Measurements from ENCODE around the gene PRKN.

DNA sequence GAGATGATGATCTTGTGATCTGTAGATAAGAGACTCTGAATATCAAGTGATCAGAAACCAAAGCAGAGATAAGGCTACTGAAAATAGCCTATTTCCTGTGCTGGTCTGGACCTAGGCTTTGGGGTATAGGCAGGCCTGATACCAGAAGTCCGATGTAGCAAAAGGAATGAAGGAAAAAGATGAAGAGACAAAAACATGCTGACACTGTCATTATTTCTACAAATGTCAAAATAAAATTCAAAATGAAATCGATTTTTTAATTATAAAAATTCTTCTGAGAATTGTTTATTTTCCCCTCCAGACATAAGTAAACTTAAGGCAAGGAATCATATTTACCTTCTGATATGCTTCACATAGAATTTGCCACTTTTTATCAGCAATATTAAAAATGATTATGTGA is 252.8 kb downstream of the PRKN start:
- TF ChIP-seq GATA2 (IDR thresholded peaks at IDR 0.05; ENCODE audit: low read depth, low read length) (no peak), GATA3 (IDR thresholded peaks at IDR 0.05; ENCODE audit: low read depth, low read length) (0 out of 2 replicates have a peak, but pooled peaks have one; percentile 26)
